Parathyroid adenoma (tissue), 2 donors: ENCODE measurements around the gene GATA6.

Experiments
- H2AFZ ChIP-seq: fragments of 300-600 bp; sonication (generic); one replicate; pipeline ENCODE4 v1.7.0; 2017; ENCODE audit warnings: antibody characterized with exemption, mild to moderate bottlenecking
- H3K27ac ChIP-seq: fragments of 300-600 bp; sonication (generic); one replicate; pipeline ENCODE4 v1.7.0; 2017
- H3K27me3 ChIP-seq: fragments of 300-600 bp; sonication (generic); one replicate; pipeline ENCODE4 v1.7.0; 2017; ENCODE audit warnings: low read length; ENCODE audit not compliant: control insufficient read depth, insufficient read depth
- H3K36me3 ChIP-seq: fragments of 300-600 bp; sonication (generic); one replicate; pipeline ENCODE4 v1.7.0; 2017; ENCODE audit warnings: low read length; ENCODE audit not compliant: control insufficient read depth, insufficient read depth
- H3K4me1 ChIP-seq: fragments of 300-600 bp; sonication (generic); one replicate; pipeline ENCODE4 v1.7.0; 2017; ENCODE audit warnings: control low read depth
- H3K4me2 ChIP-seq: fragments of 300-600 bp; sonication (generic); one replicate; pipeline ENCODE4 v1.7.0; 2017; ENCODE audit warnings: low read length
- H3K4me3 ChIP-seq: fragments of 300-600 bp; sonication (generic); one replicate; pipeline ENCODE4 v1.7.0; 2017; ENCODE audit warnings: low read depth, low read length
- H3K79me2 ChIP-seq: fragments of 300-600 bp; sonication (generic); one replicate; pipeline ENCODE4 v1.7.0; 2017; ENCODE audit warnings: control low read depth
- H3K9ac ChIP-seq: fragments of 300-600 bp; sonication (generic); one replicate; pipeline ENCODE4 v1.7.0; 2017; ENCODE audit warnings: mild to moderate bottlenecking
- H3K9me3 ChIP-seq: fragments of 300-600 bp; sonication (generic); one replicate; pipeline ENCODE4 v1.7.0; 2017; ENCODE audit warnings: low read length; ENCODE audit not compliant: control insufficient read depth
- TF ChIP-seq, protein P1 (sequence below): fragments of 300-600 bp; sonication (generic); IDR thresholded peaks from one replicate; pipeline ENCODE4 v1.7.0; 2017; ENCODE audit warnings: antibody characterized with exemption, mild to moderate bottlenecking
- donor health status: primary hyperparathyroidism.

The GATA6 gene

DNA sequence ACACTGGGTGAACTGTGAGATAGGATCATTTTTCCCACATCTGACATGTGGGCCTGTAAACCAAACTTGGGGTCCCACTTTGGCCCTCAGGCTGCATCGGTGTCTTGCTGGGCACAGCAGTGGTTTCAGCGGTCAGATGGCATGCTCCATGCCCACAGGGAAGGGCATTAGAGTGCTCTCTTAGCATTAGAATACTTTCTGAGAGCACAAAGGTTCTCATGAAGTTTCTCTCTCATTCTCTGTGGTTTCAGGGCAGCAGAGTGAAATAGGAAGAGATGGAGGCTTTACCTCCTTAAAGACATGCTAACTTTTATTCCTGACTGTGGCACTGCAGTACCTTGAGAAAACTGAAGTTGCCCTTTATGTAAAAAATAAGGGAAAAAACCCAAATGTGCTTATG is 36.6 kb upstream of the GATA6 start:
- no peaks in the 10 kb centered on the region for H3K9me3 ChIP-seq
- H3K27ac ChIP-seq: no peak overlapping the region
- no peaks in the 10 kb centered on the region for H3K79me2 ChIP-seq
- H3K36me3 ChIP-seq: no peaks in the 10 kb centered on the region
- H3K4me3 ChIP-seq: no peak overlapping the region
- H2AFZ ChIP-seq: no peak overlapping the region
- H3K27me3 ChIP-seq: no peaks in the 10 kb centered on the region
- no peaks in the 10 kb centered on the region for H3K4me1 ChIP-seq
- TF ChIP-seq, protein P1, sequence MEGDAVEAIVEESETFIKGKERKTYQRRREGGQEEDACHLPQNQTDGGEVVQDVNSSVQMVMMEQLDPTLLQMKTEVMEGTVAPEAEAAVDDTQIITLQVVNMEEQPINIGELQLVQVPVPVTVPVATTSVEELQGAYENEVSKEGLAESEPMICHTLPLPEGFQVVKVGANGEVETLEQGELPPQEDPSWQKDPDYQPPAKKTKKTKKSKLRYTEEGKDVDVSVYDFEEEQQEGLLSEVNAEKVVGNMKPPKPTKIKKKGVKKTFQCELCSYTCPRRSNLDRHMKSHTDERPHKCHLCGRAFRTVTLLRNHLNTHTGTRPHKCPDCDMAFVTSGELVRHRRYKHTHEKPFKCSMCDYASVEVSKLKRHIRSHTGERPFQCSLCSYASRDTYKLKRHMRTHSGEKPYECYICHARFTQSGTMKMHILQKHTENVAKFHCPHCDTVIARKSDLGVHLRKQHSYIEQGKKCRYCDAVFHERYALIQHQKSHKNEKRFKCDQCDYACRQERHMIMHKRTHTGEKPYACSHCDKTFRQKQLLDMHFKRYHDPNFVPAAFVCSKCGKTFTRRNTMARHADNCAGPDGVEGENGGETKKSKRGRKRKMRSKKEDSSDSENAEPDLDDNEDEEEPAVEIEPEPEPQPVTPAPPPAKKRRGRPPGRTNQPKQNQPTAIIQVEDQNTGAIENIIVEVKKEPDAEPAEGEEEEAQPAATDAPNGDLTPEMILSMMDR: no peak
- H3K4me2 ChIP-seq: no peak overlapping the region
- H3K9ac ChIP-seq: no peak overlapping the region

DNA sequence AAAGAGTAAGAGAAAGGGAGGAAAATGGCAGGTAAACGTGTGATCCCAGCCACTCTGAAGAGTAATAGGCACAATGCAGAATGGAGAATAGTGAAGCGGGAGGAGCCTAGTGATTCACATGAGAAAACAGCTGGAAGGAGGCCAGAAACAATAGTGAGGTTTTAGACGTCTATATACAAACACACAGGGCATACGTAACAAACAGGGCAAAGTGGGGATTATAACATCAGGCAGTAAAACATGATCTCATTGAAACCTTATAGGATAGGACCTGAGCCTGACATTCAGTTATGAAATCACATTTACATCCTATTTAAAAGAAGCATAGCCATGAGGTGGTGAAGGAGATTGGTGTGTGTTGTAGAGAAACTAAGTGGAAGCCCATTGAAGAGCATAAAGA is 33.0 kb upstream of the GATA6 start:
- H3K9ac ChIP-seq: no peak overlapping the region
- H3K27me3 ChIP-seq: no peaks in the 10 kb centered on the region
- TF ChIP-seq, protein P1: no peak
- no peak overlapping the region for H3K4me3 ChIP-seq
- no peaks in the 10 kb centered on the region for H3K9me3 ChIP-seq
- no peaks in the 10 kb centered on the region for H3K79me2 ChIP-seq
- H3K36me3 ChIP-seq: no peaks in the 10 kb centered on the region
- no peak overlapping the region for H2AFZ ChIP-seq
- no peak overlapping the region for H3K27ac ChIP-seq
- no peak overlapping the region for H3K4me2 ChIP-seq
- H3K4me1 ChIP-seq: no peaks in the 10 kb centered on the region

DNA sequence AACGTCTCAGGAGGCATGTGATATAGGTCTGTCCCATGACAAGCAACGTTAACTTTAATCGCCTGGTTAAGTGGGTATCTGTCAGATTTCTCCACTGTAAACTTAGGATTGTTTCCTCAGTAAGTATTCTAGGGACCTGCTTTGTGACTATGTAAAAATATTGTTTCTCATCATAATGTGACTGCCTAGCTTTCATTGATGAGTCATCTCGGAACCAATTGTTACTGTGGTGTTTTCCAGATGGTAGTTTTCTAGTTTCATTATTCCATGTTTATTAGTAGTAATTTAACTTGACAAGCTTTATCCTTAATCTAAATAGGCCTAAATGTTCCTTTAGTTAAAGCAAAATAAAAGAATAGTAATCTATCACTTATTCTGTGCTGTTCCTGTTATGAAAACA is 28.2 kb upstream of the GATA6 start:
- TF ChIP-seq, protein P1: no peak
- Histone ChIP-seq H3K4me2 (no peak overlapping the region), H3K36me3 (no peaks in the 10 kb centered on the region), H3K27ac (no peak overlapping the region), H3K79me2 (no peaks in the 10 kb centered on the region), H3K4me3 (no peak overlapping the region), H3K9ac (no peak overlapping the region), H3K9me3 (no peaks in the 10 kb centered on the region), H2AFZ (no peak overlapping the region), H3K27me3 (no peaks in the 10 kb centered on the region), H3K4me1 (no peaks in the 10 kb centered on the region)

DNA sequence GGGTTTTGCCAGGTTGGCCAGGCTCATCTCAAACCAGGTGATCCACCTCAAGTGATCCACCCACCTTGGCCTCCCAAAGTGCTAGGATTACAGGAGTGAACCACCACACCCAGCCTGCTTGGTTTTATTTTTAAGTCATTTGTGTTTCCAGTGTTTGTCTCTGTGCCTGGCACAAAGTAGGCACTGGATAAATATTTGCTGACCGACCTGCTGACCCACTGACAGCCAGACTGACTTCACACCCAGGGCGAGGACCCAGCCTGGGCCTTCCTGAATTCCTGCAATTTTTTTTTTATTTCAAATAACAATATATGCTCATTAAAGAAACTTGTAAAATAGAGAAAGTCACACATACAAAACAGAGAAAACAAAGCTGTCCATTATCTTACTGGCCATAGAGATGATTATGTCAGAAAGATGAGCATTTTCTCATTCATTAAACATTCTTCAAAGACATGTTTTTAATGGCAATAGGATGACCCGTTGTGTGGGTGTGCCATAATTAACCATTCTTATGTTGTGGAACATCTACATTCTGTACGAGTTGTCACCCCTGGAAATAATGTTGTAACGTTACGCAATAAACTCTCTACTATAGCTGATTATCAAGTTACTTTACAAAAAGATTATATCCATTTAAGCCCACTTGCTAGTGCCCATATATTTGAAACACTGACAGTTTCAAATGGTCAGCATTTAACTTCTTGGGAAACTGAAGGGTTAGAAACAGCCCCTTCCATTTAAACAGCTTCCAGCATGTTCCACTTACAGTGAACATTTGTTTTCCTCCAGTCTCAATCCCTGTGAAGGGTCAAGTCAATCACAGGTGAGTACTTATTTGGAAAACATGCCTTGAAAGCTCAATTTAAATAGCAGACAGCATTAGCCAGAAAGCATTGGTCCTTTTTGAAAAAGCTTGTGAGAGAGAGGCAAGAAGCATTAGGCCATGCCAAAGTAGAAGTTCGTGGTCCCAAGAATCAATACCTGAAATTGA is 25.7 kb upstream of the GATA6 start:
- Histone ChIP-seq H3K27ac (no peak overlapping the region), H3K36me3 (no peaks in the 10 kb centered on the region), H3K27me3 (no peaks in the 10 kb centered on the region), H2AFZ (no peak overlapping the region), H3K9me3 (no peaks in the 10 kb centered on the region), H3K79me2 (no peaks in the 10 kb centered on the region), H3K4me2 (no peak overlapping the region), H3K4me3 (no peak overlapping the region), H3K9ac (no peak overlapping the region), H3K4me1 (no peaks in the 10 kb centered on the region)
- TF ChIP-seq, protein P1: no peak
